GM23338 (cell line): ENCODE measurements around the gene CRTC1. TPM values are rescaled to one million over a fixed set of nuclear protein-coding genes. Genes with fewer than 3 reads are reported as not detected.

ENCODE experiments used
- ATAC-seq: fragments of 200-7000 bp; cut with Tn5 transposase; 3 replicates; pipeline ENCODE4 v1.9.1; 2020
- DNase-seq: peaks from one replicate; pipeline ENCODE4 v3.0.0-alpha.2; 2015; ENCODE audit warnings: low spot score
- H2AFZ ChIP-seq: fragments of 200-600 bp; sonication (generic); 2 replicates; pipeline ENCODE4 v1.8.0; 2016; ENCODE audit warnings: antibody characterized with exemption, mild to moderate bottlenecking, moderate library complexity
- H3F3A ChIP-seq: fragments of 200-600 bp; sonication (generic); replicated peaks from 2 replicates; pipeline ENCODE4 v1.8.0; 2017; ENCODE audit warnings: antibody characterized with exemption, mixed run types, low read depth
- H3K27ac ChIP-seq: fragments of 200-600 bp; sonication (generic); 2 replicates; pipeline ENCODE4 v1.6.1; 2016; ENCODE audit warnings: low read depth
- H3K27me3 ChIP-seq: fragments of 200-600 bp; sonication (generic); 2 replicates; pipeline ENCODE4 v1.8.0; 2016; ENCODE audit warnings: mild to moderate bottlenecking, mixed run types, moderate library complexity; ENCODE audit not compliant: insufficient read depth
- H3K36me3 ChIP-seq: fragments of 200-600 bp; sonication (generic); 2 replicates; pipeline ENCODE4 v1.8.0; 2016; ENCODE audit warnings: mild to moderate bottlenecking; ENCODE audit not compliant: insufficient read depth
- H3K4me1 ChIP-seq: fragments of 200-600 bp; sonication (generic); 2 replicates; pipeline ENCODE4 v1.8.0; 2016; ENCODE audit warnings: mild to moderate bottlenecking, moderate library complexity; ENCODE audit not compliant: insufficient read depth
- H3K4me2 ChIP-seq: fragments of 200-600 bp; sonication (generic); 2 replicates; pipeline ENCODE4 v1.7.1; 2017; ENCODE audit warnings: mixed run types
- H3K4me3 ChIP-seq: fragments of 200-600 bp; sonication (generic); 2 replicates; pipeline ENCODE4 v1.6.1; 2016; ENCODE audit warnings: mixed run types
- H3K79me2 ChIP-seq: fragments of 200-600 bp; sonication (generic); replicated peaks from 2 replicates; pipeline ENCODE4 v1.8.0; 2017; ENCODE audit warnings: mild to moderate bottlenecking; ENCODE audit not compliant: insufficient read depth
- H3K9me2 ChIP-seq: fragments of 200-600 bp; sonication (generic); 2 replicates; pipeline ENCODE4 v1.8.0; 2017; ENCODE audit not compliant: insufficient read depth
- H4K20me1 ChIP-seq: fragments of 200-600 bp; sonication (generic); replicated peaks from 2 replicates; pipeline ENCODE4 v1.8.0; 2017; ENCODE audit warnings: mild to moderate bottlenecking; ENCODE audit not compliant: insufficient read depth
- H3K27ac Mint-ChIP-seq: 2 replicates; pipeline ENCODE4 v1.8.0; 2020; ENCODE audit warnings: inconsistent platforms, mild to moderate bottlenecking, moderate library complexity, mixed read lengths
- H3K27me3 Mint-ChIP-seq: 3 replicates; pipeline ENCODE4 v1.8.0; 2022; ENCODE audit warnings: low read depth, mild to moderate bottlenecking, moderate library complexity, mixed read lengths, inconsistent platforms; ENCODE audit not compliant: insufficient read depth, poor library complexity
- H3K36me3 Mint-ChIP-seq: 3 replicates; pipeline ENCODE4 v1.8.0; 2021; ENCODE audit warnings: low read depth, mild to moderate bottlenecking, inconsistent platforms, moderate library complexity, mixed read lengths
- H3K4me1 Mint-ChIP-seq: 3 replicates; pipeline ENCODE4 v1.8.0; 2020; ENCODE audit warnings: mild to moderate bottlenecking, inconsistent platforms, mixed read lengths
- H3K4me3 Mint-ChIP-seq: 3 replicates; pipeline ENCODE4 v1.8.0; 2021; ENCODE audit warnings: moderate library complexity, mild to moderate bottlenecking, inconsistent platforms, mixed read lengths
- H3K9me3 Mint-ChIP-seq: 3 replicates; pipeline ENCODE4 v1.8.0; 2020; ENCODE audit warnings: moderate library complexity, mild to moderate bottlenecking, inconsistent platforms, mixed read lengths
- CTCF ChIP-seq, 2 experiments: fragments of 200-600 bp in 1 of 2; sonication (generic) in 1 of 2; conservative IDR thresholded peaks; 2 replicates each; pipeline versions ENCODE4 v1.5.1 to v1.6.1; 2016 to 2017; ENCODE audit warnings: antibody characterized with exemption in 2 of 2, low read depth in 2 of 2, mild to moderate bottlenecking in 2 of 2, moderate library complexity in 1 of 2
- ETS1 ChIP-seq: IDR thresholded peaks from 2 replicates; pipeline ENCODE4 v1.6.1; 2016; ENCODE audit warnings: antibody characterized with exemption
- EZH2 ChIP-seq: fragments of 200-600 bp; sonication (generic); IDR thresholded peaks from one replicate; pipeline ENCODE4 v1.8.0; 2017; ENCODE audit warnings: antibody characterized with exemption, mild to moderate bottlenecking, low read depth; ENCODE audit not compliant: unreplicated experiment
- EZH2phosphoT487 ChIP-seq: fragments of 200-600 bp; sonication (generic); IDR thresholded peaks from one replicate; pipeline ENCODE4 v1.8.1; 2018; ENCODE audit warnings: antibody characterized with exemption; ENCODE audit not compliant: unreplicated experiment
- JUNB ChIP-seq: IDR thresholded peaks from one replicate; pipeline ENCODE4 v1.6.1; 2016; ENCODE audit warnings: antibody characterized with exemption; ENCODE audit not compliant: unreplicated experiment
- NANOG ChIP-seq: IDR thresholded peaks from 2 replicates; pipeline ENCODE4 v1.6.1; 2016; ENCODE audit warnings: antibody characterized with exemption, borderline replicate concordance
- POLR2AphosphoS5 ChIP-seq: IDR thresholded peaks from 2 replicates; pipeline ENCODE4 v1.6.1; 2016; ENCODE audit warnings: antibody characterized with exemption, low read depth
- REST ChIP-seq: IDR thresholded peaks from one replicate; pipeline ENCODE4 v1.6.1; 2018; ENCODE audit warnings: antibody characterized with exemption; ENCODE audit not compliant: unreplicated experiment
- STAT1 ChIP-seq: IDR thresholded peaks from one replicate; pipeline ENCODE4 v1.6.1; 2016; ENCODE audit warnings: antibody characterized with exemption; ENCODE audit not compliant: unreplicated experiment
- ZNF114 ChIP-seq: fragments of 250-450 bp; sonication (Bioruptor Pico); IDR thresholded peaks from 2 replicates; pipeline ENCODE4 v1.5.0; 2020; ENCODE audit warnings: mild to moderate bottlenecking, moderate library complexity
- ZNF331 ChIP-seq: fragments of 250-450 bp; sonication (Bioruptor Pico); IDR thresholded peaks from 2 replicates; pipeline ENCODE4 v1.5.0; 2020; ENCODE audit warnings: low read depth, mild to moderate bottlenecking, moderate library complexity
- ZNF462 ChIP-seq: fragments of 250-450 bp; sonication (Bioruptor Pico); IDR thresholded peaks from 2 replicates; pipeline ENCODE4 v1.5.0; 2020; ENCODE audit warnings: mild to moderate bottlenecking, moderate library complexity
- polyA plus RNA-seq: library from polyadenylated mRNA; unstranded; fragments of >200 nt; fragmentation: Nextera tagmentation; extraction: Ambion mirVana; gene quantifications from 2 replicates; pipeline ENCODE4 v1.2.1, GENCODE V29; 2016
- total RNA-seq: library from RNA; depleted of rRNA; stranded (reverse); fragments of >200 nt; shearing (Covaris generic); gene quantifications from 2 replicates; pipeline ENCODE4 v1.2.3, GENCODE V29; 2014

CRTC1 gene
- total and polyA plus RNA-seq, 2 experiments from 2014 or later: 5.4 to 8.4 TPM

GRCh38 chr19:18718846-18719458, 35.5 kb downstream of the CRTC1 start (continued):
- no peak for TF ChIP-seq ZNF462 (CRISPR knock-in tag)
- no peak for TF ChIP-seq EZH2phosphoT487
- no peak for TF ChIP-seq ZNF331 (CRISPR knock-in tag)

- H3K27ac Mint-ChIP-seq: no peak overlapping the region
- H2AFZ ChIP-seq: no peak overlapping the region
- H3K27me3 Mint-ChIP-seq: peaks cover 23% of the 10 kb centered on the region
- no peaks in the 10 kb centered on the region; the same call in 1 of the 2 replicates for H4K20me1 ChIP-seq
- no peaks in the 10 kb centered on the region for H3K9me3 Mint-ChIP-seq
- ATAC-seq (peak; percentile 25; the same call in 1 of the 3 replicates), DNase-seq (no peak)
- no peaks in the 10 kb centered on the region for H3K9me2 ChIP-seq
- no peaks in the 10 kb centered on the region for H3F3A ChIP-seq
- H3K4me2 ChIP-seq: no peak overlapping the region
- no peak overlapping the region for H3K27ac ChIP-seq
- no peaks in the 10 kb centered on the region for H3K4me1 ChIP-seq
- no peak overlapping the region for H3K4me3 Mint-ChIP-seq
- no peaks in the 10 kb centered on the region for H3K36me3 ChIP-seq
- peaks cover 10% of the 10 kb centered on the region for H3K4me1 Mint-ChIP-seq
- peaks cover 5% of the 10 kb centered on the region; the same call in 1 of the 3 replicates for H3K36me3 Mint-ChIP-seq
- H3K27me3 ChIP-seq: no peaks in the 10 kb centered on the region
- no peaks in the 10 kb centered on the region; the same call in 1 of the 2 replicates for H3K79me2 ChIP-seq
- no peak overlapping the region for H3K4me3 ChIP-seq
- no peak for TF ChIP-seq EZH2
- TF ChIP-seq ETS1: no peak
- no peak for TF ChIP-seq NANOG
- no peak for TF ChIP-seq JUNB
- no peak for TF ChIP-seq ZNF331 (CRISPR knock-in tag)
- TF ChIP-seq CTCF (conservative IDR thresholded peaks at IDR 0.05; ENCODE audit: low read depth in 2 of 2): no peak
- TF ChIP-seq EZH2phosphoT487: no peak
- no peak for TF ChIP-seq ZNF114
- no peak for TF ChIP-seq POLR2AphosphoS5
- no peak for TF ChIP-seq STAT1
- no peak for TF ChIP-seq REST
Observed at GRCh38 chr19:18719541-18719940, 36.1 kb downstream of the CRTC1 start.
